B cell (primary cell): ENCODE data around the gene CFAP73.

Source experiments
- CTCF ChIP-seq: fragments of 200-600 bp; IDR thresholded peaks from one replicate; pipeline ENCODE4 v1.8.0; 2022; ENCODE audit warnings: antibody characterized with exemption, mild to moderate bottlenecking
- EZH2 ChIP-seq: IDR thresholded peaks from 2 replicates; pipeline ENCODE4 v1.6.1; 2012; ENCODE audit warnings: borderline replicate concordance, low read depth, mild to moderate bottlenecking, moderate library complexity, low read length; ENCODE audit not compliant: insufficient read depth, poor library complexity, severe bottlenecking

- no peak for TF ChIP-seq EZH2
- TF ChIP-seq CTCF: no peak
Observed at GRCh38 chr12:113203852-113204760, 54.6 kb downstream of the CFAP73 start.
